Smooth muscle cell (in vitro differentiated cells): ENCODE measurements around the gene DDX56. TPM values are rescaled to one million over a fixed set of nuclear protein-coding genes. Genes with fewer than 3 reads are reported as not detected.

Experiments used
- DNase-seq: peaks from one replicate; lab custom pipeline; 2025; ENCODE audit not compliant: unreplicated experiment; lab: John Stamatoyannopoulos, UW
- H2AFZ ChIP-seq: fragments of 200-600 bp; sonication (generic); 2 replicates; pipeline ENCODE4 v1.6.0; 2016; ENCODE audit warnings: antibody characterized with exemption, low read depth, mild to moderate bottlenecking
- H3F3A ChIP-seq: fragments of 200-600 bp; sonication (generic); 2 replicates; pipeline ENCODE4 v1.6.0; 2017; ENCODE audit warnings: antibody characterized with exemption, low read depth
- H3K27ac ChIP-seq: fragments of 200-600 bp; sonication (generic); 2 replicates; pipeline ENCODE4 v1.5.1; 2016; ENCODE audit warnings: low read depth, mild to moderate bottlenecking
- H3K27me3 ChIP-seq: fragments of 200-600 bp; sonication (generic); 2 replicates; pipeline ENCODE4 v1.6.1; 2016; ENCODE audit warnings: low read depth, mild to moderate bottlenecking
- H3K36me3 ChIP-seq: fragments of 200-600 bp; sonication (generic); 2 replicates; pipeline ENCODE4 v1.5.1; 2016; ENCODE audit warnings: low read depth
- H3K4me1 ChIP-seq: fragments of 200-600 bp; sonication (generic); 2 replicates; pipeline ENCODE4 v1.5.1; 2016; ENCODE audit warnings: low read depth
- H3K4me2 ChIP-seq: fragments of 200-600 bp; sonication (generic); 2 replicates; pipeline ENCODE4 v1.6.0; 2016; ENCODE audit warnings: mild to moderate bottlenecking
- H3K4me3 ChIP-seq: fragments of 200-600 bp; sonication (generic); 2 replicates; pipeline ENCODE4 v1.5.1; 2016; ENCODE audit warnings: mild to moderate bottlenecking
- H3K79me2 ChIP-seq: fragments of 200-600 bp; sonication (generic); 2 replicates; pipeline ENCODE4 v1.6.0; 2016; ENCODE audit warnings: low read depth, mild to moderate bottlenecking
- H3K9ac ChIP-seq: fragments of 200-600 bp; sonication (generic); 2 replicates; pipeline ENCODE4 v1.6.0; 2016; ENCODE audit warnings: low read depth
- H3K9me3 ChIP-seq: fragments of 200-600 bp; sonication (generic); replicated peaks from 2 replicates; pipeline ENCODE4 v1.5.1; 2016; ENCODE audit warnings: low read depth
- H4K20me1 ChIP-seq: fragments of 200-600 bp; sonication (generic); 2 replicates; pipeline ENCODE4 v1.6.0; 2016; ENCODE audit warnings: low read depth
- CTCF ChIP-seq: fragments of 200-600 bp; sonication (generic); IDR thresholded peaks from 2 replicates; pipeline ENCODE4 v1.5.1; 2017; ENCODE audit warnings: borderline replicate concordance, mild to moderate bottlenecking, antibody characterized with exemption; ENCODE audit not compliant: insufficient read depth, poor library complexity, severe bottlenecking
- WGBS: methylation state at CpG from one replicate; pipeline ENCODE4 v1.1.7; 2016; ENCODE audit warnings: low lambda C conversion rate; 5-methylcytosine and 5-hydroxymethylcytosine counted together
- polyA plus RNA-seq: library from polyadenylated mRNA; unstranded; fragments of >200 nt; fragmentation: Nextera tagmentation; extraction: Ambion mirVana; gene quantifications from 2 replicates; pipeline ENCODE4 v1.2.1, GENCODE V29; 2016
- total RNA-seq: library from RNA; depleted of rRNA; stranded (reverse); fragments of >200 nt; gene quantifications from 2 replicates; pipeline ENCODE4 v1.2.3, GENCODE V29; 2014

The DDX56 gene
- total and polyA plus RNA-seq, 2 experiments from 2014 or later: 43.2 to 64.5 TPM

- H3K27me3 ChIP-seq: no peaks in the 10 kb centered on the region
- peak overlapping the region; percentile 83 for H3K27ac ChIP-seq
- 48% methylated on average over 18 of the region's 18 CpGs for WGBS
- peaks cover 38% of the 10 kb centered on the region for H3K79me2 ChIP-seq
- H3K4me1 ChIP-seq: peaks cover 14% of the 10 kb centered on the region
- peak overlapping the region; percentile 89 for H3K9ac ChIP-seq
- H3K9me3 ChIP-seq: no peaks in the 10 kb centered on the region
- peak overlapping the region; percentile 97 for H3K4me2 ChIP-seq
- H3F3A ChIP-seq: no peaks in the 10 kb centered on the region
- TF ChIP-seq CTCF: no peak
- H3K36me3 ChIP-seq: peaks cover 6% of the 10 kb centered on the region
- H2AFZ ChIP-seq: peak overlapping the region; percentile 91
- peak overlapping the region; percentile 87 for H3K4me3 ChIP-seq
- no peaks in the 10 kb centered on the region for H4K20me1 ChIP-seq
- no peak for DNase-seq
These were observed 672 bp upstream of the DDX56 start for GRCh38 chr7:44574287-44574872.

- H4K20me1 ChIP-seq: no peaks in the 10 kb centered on the region
- H2AFZ ChIP-seq: no peak overlapping the region
- no peaks in the 10 kb centered on the region for H3F3A ChIP-seq
- peak overlapping the region; percentile 87 for H3K4me3 ChIP-seq
- peak overlapping the region; percentile 89 for H3K9ac ChIP-seq
- H3K27me3 ChIP-seq: no peaks in the 10 kb centered on the region
- H3K27ac ChIP-seq: peak overlapping the region; percentile 83
- H3K9me3 ChIP-seq: no peaks in the 10 kb centered on the region
- peaks cover 35% of the 10 kb centered on the region for H3K79me2 ChIP-seq
- H3K4me1 ChIP-seq: peaks cover 14% of the 10 kb centered on the region
- H3K36me3 ChIP-seq: peaks cover 12% of the 10 kb centered on the region
- peak overlapping the region; percentile 97 for H3K4me2 ChIP-seq
- WGBS: 80% methylated on average over 5 of the region's 5 CpGs
- DNase-seq: no peak
- TF ChIP-seq CTCF: no peak
These were observed 937 bp downstream of the DDX56 start for GRCh38 chr7:44572771-44573170.

- 99% methylated on average over 9 of the region's 9 CpGs for WGBS
- Histone ChIP-seq H4K20me1 (peaks cover 8% of the 10 kb centered on the region), H3K9ac (no peak overlapping the region), H3K4me1 (peaks cover 14% of the 10 kb centered on the region), H3K27ac (no peak overlapping the region), H2AFZ (no peak overlapping the region), H3K79me2 (peaks cover 35% of the 10 kb centered on the region), H3K27me3 (no peaks in the 10 kb centered on the region), H3K9me3 (no peaks in the 10 kb centered on the region), H3K4me3 (no peak overlapping the region), H3K36me3 (peaks cover 12% of the 10 kb centered on the region), H3K4me2 (no peak overlapping the region), H3F3A (no peaks in the 10 kb centered on the region)
- no peak for TF ChIP-seq CTCF
- DNase-seq: no peak
These were observed 3.7 kb downstream of the DDX56 start for GRCh38 chr7:44569959-44570358.

- no peak overlapping the region for H3K27ac ChIP-seq
- no peak for TF ChIP-seq CTCF
- peaks cover 17% of the 10 kb centered on the region for H4K20me1 ChIP-seq
- DNase-seq: no peak
- H3K27me3 ChIP-seq: no peaks in the 10 kb centered on the region
- peaks cover 12% of the 10 kb centered on the region for H3K36me3 ChIP-seq
- no peak overlapping the region for H2AFZ ChIP-seq
- H3K9ac ChIP-seq: no peak overlapping the region
- H3K4me2 ChIP-seq: no peak overlapping the region
- no peaks in the 10 kb centered on the region for H3F3A ChIP-seq
- H3K9me3 ChIP-seq: no peaks in the 10 kb centered on the region
- H3K4me3 ChIP-seq: no peak overlapping the region
- peaks cover 29% of the 10 kb centered on the region for H3K79me2 ChIP-seq
- H3K4me1 ChIP-seq: peaks cover 8% of the 10 kb centered on the region
- 98% methylated on average over 17 of the region's 17 CpGs for WGBS
These were observed 4.7 kb downstream of the DDX56 start for GRCh38 chr7:44568771-44569560.
